Activated CD4-positive, alpha-beta T cell treated with anti-CD3 and anti-CD28 coated beads, Interleukin-2, amount 50 U/mL, for 48 hours (primary cell): Measurements from ENCODE around the gene ASPRV1.

ENCODE experiments used
- DNase-seq, 2 experiments: peaks; one replicate each; pipeline ENCODE4 v3.0.0-alpha.2; 2020

ASPRV1 gene

GRCh38 chr2:69988086-69988635 is 26.7 kb upstream of the ASPRV1 start:
- DNase-seq = peak in 1 of 2 experiments; percentile 16

- no peak for DNase-seq
Measured at GRCh38 chr2:69986691-69987090, 25.3 kb upstream of the ASPRV1 start.

- no peak for DNase-seq
Measured at GRCh38 chr2:69985688-69986087, 24.3 kb upstream of the ASPRV1 start.

GRCh38 chr2:69985216-69985615 is 23.8 kb upstream of the ASPRV1 start:
- DNase-seq = no peak

GRCh38 chr2:69983392-69983966 is 22.0 kb upstream of the ASPRV1 start:
- no peak for DNase-seq

- DNase-seq = no peak
Measured at GRCh38 chr2:69979902-69980807, 18.7 kb upstream of the ASPRV1 start.

GRCh38 chr2:69977906-69978482 is 16.6 kb upstream of the ASPRV1 start:
- no peak for DNase-seq

GRCh38 chr2:69977186-69977585 is 15.8 kb upstream of the ASPRV1 start:
- DNase-seq = no peak

GRCh38 chr2:69975853-69976462 is 14.5 kb upstream of the ASPRV1 start:
- DNase-seq = no peak

GRCh38 chr2:69975136-69975852 is 13.9 kb upstream of the ASPRV1 start:
- DNase-seq = no peak

- no peak for DNase-seq
Measured at GRCh38 chr2:69973335-69973735, 11.9 kb upstream of the ASPRV1 start.

- DNase-seq = no peak
Measured at GRCh38 chr2:69972822-69973221, 11.4 kb upstream of the ASPRV1 start.

- no peak for DNase-seq
Measured at GRCh38 chr2:69969991-69970390, 8.6 kb upstream of the ASPRV1 start.

- no peak for DNase-seq
Measured at GRCh38 chr2:69969126-69969983, 7.9 kb upstream of the ASPRV1 start.

GRCh38 chr2:69968609-69969008 is 7.2 kb upstream of the ASPRV1 start:
- DNase-seq = no peak

GRCh38 chr2:69966496-69966895 is 5.1 kb upstream of the ASPRV1 start:
- DNase-seq = no peak

GRCh38 chr2:69965756-69966445 is 4.5 kb upstream of the ASPRV1 start:
- DNase-seq = no peak

- no peak for DNase-seq
Measured at GRCh38 chr2:69964353-69964841, 3.0 kb upstream of the ASPRV1 start.

- DNase-seq = no peak
Measured at GRCh38 chr2:69962986-69963730, 1.7 kb upstream of the ASPRV1 start.

GRCh38 chr2:69960821-69961220 is 610 bp downstream of the ASPRV1 start:
- no peak for DNase-seq
